Activated naive CD4-positive, alpha-beta T cell treated with Interleukin-2 at 50 U/mL for 16 hours (primary cell): ENCODE measurements around the gene DARS1.

Experiments
- DNase-seq: peaks from one replicate; pipeline ENCODE4 v3.0.0-alpha.2; 2020

Gene DARS1

DNA sequence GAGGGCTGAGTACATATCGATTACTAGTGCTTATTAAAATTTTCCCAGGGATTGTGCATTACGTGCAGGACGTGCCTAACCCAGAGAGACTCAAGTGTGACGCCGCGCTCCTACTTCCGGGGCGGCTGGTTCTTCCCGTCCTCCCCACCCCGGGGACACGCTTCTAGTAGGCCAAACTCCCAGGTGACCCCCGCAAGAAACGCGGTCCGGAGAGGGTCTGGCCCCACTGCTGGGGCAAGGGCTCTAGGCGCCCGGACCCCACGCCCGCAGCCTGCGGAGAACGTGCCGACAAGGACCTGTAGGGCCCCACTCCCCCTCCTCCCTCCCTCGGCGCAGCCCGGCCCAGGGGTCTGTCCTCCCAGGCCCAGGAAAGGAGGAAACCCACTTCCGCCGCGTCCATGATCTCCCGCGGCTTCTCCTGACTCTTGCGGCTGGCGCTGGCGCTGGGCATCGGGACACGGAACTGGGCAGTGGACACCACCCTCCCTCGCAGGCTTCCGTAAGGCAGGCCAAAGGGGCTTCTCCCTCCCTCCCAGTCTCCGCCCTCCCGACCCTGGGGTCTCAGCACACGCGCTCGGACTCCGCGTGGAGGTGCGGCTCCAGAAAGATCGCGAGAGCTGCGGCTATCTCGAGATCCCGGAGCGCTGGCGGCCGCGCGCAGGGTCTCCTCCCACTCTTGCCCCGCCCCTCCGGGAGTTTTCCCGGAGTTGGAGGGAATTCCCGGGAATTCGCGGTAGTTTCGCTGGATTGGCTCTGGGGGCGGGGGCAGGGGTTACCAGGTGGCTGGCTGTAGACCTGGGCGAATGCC is at the start of gene DARS1:
Gene DARS1 (minus strand): TSS at position 609 of the 808 bp plus-strand sequence. CDS start 158 bp downstream, at position 451.
- DNase-seq: peak; percentile 80

DNA sequence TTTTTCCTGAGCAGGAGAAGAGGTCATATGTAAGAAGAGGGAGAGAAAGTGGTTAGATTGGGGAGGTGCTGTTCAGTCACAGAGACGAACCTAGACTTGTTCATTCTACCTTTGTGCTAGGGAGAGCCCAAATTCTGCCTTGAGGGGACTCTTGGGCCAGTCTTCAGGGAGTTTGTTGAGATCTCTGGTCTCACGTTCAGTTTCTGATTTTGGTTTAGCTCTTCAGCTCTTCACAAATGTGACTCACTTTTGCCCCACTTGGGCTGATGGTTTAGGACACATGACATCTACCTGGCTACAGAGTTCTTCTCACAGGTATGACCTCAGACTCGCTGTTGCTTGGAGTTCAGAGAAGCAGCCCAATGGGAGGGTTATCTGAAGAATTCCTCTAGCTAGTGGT is 49.2 kb upstream of the DARS1 start:
- DNase-seq: no peak

DNA sequence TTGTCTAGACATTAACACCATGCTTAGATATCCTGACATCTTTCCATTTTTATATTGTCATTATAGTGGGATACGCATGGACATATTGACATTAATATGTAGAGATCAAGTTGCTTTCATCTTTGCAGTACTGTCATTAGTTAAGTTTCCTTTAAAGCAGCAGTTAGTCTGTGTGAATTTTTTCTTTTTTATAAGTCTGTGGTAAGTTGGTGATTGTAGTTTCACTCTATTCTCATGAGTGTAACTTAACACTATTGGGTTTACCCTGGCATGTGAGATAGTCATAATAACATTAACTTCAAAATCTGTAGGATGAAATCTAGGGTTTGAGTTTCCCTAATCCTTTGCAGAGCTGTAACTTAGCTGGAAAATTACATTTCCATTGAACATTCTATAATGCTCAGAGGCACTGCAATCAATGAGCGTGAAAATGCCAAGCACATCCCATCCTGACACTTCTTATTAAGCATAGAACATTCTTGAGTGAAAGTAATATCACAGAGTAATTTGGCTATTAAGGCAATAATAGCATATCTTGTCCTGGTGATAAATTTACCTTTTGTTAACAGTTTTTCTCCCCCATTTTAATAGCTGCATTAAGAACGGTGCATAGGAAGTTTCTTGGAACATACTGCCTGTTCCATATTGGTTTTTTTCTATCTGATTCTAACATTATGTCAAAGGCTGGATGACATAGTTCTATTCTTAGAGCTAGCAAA is 47.5 kb upstream of the DARS1 start:
- no peak for DNase-seq

DNA sequence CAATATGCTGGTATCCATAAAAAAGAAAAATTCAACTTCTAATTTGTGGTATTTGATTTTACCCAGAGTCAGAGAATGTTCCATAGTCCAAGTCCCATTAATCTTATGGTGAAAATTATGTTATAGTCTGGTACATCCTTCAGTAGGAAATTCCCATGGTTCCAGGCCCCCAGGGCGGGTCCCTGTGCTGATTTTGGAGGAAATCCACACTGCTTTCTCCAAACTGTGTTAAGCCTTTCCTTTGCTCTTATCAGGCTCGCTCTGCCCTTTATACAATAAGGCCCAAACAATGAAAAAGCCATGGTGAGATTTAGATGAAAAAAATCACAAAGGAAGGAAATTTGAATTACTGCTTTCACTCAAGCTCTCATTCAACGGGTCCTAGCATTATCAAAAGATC is 46.8 kb upstream of the DARS1 start:
- DNase-seq: no peak

DNA sequence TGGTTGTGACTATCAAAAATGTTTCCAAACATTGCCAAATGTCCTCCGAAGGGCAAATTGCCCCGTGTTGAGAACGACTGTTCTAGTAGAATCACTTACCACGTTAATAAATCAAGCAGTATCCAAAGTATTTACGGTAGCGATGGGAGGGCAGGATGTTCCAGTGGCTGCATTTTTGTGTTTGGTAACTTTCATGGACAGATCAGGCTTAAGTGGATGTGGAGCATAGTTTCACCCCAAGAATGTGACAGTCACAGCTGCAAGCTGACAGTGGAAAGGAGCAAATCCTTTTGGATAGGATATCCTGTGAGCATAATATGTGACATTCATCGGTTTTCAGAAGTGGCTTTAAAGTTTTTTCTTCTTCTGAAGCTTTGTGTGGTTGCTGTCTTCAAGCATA is 46.3 kb upstream of the DARS1 start:
- DNase-seq: no peak

DNA sequence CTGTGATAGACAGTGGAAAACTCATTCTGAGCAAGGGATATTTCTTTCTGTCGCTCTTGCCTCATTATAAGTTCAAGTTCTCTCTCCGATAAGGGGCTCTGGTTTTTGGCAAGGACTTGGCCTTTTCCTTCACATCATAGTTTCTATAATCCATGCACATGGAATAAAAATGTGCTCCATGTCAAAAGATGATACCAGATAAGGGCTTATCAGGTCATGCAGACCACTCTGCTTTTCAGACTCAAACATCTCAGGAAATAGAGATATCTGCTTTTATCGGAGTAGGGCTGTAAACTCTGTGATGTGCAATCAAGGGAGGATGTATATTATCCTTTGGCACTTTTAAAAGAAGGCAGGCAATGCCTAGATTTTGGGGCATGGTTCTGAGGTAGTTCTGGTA is 45.0 kb upstream of the DARS1 start:
- DNase-seq: no peak

DNA sequence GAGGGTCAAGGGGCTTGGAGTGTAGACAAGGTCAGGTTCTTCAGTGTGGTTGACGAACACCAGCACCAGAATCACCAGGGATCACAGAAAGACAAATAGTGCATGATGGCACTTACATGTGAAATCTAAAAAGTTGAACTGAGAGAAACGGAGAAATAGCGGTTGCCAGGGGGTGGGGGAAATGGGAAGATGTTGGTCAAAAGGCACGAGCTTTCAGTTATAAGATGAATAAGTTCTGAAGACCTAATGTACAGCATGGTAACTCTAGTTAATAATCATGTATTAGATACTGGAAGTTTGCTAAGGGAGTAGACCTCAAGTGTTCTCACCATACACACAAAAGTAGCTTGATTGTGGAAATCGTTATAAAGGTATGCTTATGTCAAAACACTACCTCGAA is 43.7 kb upstream of the DARS1 start:
- DNase-seq: no peak

DNA sequence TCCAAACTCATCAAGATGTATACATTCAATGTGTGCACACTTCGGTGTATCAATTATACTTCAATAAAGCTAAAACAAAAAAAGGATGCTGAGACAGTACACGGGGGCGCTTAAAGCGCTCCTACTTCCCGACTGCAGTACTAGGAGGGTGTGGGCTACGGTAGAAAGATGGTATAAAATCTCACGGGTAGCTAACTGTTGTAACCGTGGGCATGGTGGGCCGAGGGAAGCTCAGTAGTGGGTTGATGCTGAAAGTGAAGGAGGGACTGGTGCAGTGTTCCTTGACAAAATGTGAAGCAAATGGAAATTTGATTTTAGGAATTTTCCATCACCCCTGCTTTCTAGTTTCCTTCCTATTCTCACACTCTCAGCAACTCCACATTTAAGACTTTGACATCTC is 42.6 kb upstream of the DARS1 start:
- no peak for DNase-seq

DNA sequence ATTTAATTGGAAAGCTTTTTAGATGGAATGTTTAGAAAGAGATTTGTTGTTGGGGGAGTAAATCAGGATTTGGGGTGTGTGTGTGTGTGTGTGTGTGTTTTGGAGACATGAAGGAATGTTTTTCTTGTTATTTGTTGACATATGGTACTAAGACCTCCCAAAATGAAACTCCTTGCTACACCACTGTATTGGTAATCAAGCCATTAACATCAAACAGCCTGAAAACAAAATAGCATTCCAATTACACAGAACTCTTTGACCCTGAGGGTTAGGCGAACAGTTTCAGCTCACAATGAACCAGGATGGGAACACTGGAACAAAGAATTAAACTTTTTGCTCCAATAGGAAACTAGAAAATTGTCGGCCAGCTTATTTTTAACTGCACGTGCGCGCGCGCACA is 41.7 kb upstream of the DARS1 start:
- no peak for DNase-seq

DNA sequence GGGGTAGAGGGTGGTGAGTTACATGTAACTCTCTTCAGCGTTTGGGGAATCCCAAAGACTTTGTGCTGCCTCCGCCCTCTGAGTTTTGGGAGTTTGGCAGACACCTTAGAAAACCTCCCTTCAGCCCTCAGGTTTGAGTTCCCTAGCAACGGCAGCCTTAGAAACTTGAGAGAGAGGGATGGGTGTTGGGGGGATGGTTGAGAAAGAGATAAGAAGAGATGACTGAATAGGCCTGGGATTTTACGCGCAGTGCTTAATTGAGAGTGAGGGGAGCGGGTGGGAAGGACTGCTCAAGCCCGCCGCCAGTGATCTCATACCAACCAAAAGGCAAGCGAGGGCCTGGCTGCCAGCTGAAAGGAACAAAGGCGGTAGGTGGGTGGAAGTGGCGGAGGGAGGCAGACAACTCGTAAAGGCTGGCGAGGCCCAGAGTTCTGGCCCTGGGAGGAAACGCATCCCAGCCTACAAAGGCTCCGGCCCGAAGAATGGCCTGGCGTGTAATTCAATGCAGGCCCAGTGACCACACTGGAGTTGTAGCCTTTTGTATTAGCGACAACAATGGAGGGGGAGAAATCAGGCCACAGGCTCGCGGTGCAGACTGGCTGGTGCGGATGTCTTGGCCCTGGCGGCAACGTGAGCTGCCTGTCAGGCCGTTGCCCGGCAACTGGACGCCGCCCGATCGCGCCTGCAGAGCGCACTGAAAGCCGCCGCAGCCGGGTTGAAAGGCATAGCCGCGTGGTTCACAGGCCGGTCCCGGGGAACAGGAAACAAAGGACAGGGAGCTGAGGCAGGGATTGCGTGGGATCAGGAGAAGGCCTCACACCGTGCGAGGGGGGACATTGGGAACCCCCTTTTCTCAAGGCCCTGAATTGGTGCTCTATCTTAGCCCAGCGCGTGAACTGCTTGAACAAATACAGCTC is 39.9 kb upstream of the DARS1 start:
- DNase-seq: no peak

DNA sequence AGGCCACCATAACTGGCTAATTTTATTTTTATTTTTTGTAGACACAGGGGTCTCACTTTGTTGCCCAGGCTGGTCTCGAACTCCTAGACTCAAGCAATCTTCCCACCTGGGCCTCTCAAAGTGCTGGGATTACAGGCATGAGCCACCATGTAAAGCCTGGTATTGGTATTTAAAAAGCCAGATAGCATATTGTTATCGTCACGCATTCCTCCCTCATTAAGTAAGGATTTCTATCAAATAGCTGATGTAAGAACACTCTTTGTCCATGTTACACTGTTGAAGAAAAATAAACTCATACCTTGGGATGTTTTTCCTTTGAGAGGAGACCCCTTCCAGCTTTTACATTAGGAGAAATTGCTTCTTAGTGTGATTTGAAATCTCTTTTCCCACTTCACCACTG is 39.2 kb upstream of the DARS1 start:
- DNase-seq: no peak

DNA sequence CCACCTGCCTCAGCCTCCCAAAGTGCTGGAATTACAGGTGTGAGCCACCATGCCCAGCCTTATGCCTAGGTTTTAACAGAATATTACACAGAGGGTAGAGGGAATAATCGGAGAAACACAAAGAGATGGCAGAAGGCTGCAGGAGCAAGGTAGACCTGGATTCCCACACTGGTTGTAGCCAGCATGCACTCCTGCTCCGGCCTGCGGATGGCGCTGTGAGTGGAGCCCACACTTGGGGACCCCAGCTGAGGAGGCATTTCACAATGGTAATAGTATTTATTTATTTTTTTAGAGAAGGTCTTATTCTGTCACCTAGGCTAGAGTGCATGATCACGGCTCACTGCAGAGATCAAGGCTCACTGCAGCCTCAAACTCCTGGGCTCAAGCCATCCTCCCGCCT is 38.8 kb upstream of the DARS1 start:
- DNase-seq: no peak

DNA sequence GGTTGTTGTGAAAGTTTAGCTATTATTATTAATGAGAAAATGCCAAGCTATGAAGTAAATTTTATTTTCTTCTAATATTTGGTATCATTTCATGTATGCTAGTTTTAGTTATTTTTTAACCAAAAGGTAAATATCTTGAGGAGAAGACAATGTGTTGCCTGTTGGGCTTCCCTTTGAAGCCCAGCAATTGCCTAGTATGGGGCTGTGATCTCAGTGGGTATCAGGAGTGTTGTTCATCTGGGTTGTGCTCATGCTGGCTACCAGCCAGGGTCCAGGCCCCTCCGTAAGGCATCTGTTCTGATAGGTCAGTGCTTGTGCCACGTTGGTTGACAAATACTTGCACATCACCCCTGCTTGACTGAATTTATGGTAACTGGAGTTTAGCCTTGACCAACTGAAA is 38.0 kb upstream of the DARS1 start:
- no peak for DNase-seq

DNA sequence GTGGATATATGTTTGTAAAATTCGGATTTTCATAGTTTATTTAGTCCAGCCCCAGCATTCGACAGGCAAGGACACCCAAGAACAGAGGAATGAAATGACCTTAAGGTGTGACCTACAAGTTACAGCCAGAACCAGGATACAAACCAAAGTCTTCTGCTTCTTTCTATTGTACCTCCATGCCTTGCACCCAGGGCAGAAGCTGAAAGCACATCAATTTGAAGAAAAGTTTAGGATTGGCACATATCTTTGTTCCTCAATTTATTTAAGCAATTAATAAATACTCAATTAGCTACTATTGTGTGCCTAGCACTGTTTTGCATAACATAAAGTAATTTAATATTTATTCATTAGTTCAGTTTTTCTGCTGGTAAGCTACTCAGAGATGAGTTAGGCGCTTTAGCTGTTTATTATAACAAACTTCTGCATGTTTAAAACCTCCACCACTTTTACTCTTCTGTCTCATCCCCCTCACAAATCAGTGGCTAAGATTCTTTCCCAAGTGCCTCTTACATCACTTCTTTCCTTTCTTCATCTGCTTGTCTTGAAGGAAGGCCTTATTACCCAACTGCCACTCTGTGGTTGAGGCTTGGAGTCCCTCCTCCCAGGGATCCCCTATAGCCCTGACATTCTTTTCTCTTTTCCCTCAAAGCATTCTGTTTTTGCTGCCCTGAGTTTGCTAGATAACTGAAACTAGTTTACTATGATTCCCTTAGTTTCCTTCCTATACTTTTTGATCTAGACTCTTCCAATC is 37.1 kb upstream of the DARS1 start:
- DNase-seq: no peak

DNA sequence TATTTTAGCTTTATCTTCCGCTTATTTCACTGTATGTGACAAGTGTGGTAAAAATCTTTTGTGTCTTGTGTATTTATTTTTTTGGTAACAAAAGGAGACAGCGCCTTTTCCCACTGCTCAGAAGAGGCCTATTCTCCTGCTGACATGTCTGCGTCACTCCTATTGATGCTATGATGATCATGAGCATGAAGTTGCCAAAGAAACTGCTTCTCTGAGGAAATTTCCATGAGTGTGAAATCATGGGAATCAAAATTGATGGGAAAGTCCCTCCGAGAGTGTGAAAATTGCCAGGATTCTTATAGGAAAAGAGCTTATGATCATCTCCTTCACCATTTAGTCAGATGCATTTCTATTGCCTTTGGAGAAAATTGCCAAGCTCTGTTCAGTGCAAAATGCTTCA is 36.5 kb upstream of the DARS1 start:
- no peak for DNase-seq

DNA sequence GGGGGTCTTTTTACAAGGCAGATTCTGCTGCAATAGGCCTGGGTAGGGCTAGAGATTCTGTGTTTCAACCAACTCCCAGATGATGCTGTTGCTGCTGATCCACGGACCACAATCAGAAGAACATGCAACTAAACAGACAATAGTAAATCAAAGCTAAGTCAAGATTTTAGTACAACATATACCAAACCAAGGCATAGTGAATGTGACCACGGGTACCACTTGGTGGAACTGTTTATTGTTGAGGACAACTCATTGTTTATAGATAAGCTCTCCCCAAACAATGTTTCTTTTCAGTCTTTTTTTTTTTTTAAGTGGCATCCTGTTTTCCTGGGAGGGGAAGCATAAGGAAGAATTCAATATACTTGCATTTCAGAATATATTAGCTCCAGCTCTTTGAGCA is 36.0 kb upstream of the DARS1 start:
- DNase-seq: no peak

DNA sequence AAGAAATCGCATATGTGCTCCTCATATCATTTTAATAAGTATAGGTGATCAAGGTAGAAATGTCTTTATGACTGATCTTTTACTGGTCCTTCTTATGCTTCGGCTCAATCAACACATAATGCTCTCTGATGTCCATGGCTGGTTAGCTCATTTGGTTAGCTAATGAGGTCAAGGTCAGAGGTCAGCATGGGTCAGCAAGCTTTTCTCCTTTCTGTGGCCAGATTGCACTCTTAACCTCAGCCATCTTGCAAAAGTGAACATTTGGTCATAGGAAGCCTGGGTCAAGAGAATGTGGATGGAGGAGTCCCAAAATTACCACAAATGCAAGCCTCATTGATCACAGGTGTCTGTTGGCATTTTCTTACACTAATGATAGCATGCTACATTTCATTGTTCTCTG is 35.4 kb upstream of the DARS1 start:
- DNase-seq: no peak

DNA sequence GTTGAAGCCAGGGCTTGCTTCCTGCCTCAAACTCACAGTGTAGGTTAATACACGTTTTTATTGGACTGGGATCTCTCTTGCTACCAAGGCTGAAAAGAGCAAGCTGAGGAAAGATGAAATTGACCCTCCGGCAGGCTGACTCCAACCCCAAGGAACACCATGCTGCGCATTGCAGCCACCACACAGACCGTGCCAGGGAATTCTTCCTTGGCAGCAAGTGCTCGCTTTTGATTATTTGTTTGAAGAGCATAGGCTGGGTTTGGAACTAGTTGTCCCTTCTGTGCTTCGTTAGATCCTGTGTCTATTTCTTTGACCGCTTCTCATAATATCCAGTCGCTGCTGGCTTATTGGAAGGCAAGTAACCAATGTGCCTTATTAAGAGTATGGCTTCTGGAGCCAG is 34.4 kb upstream of the DARS1 start:
- no peak for DNase-seq

DNA sequence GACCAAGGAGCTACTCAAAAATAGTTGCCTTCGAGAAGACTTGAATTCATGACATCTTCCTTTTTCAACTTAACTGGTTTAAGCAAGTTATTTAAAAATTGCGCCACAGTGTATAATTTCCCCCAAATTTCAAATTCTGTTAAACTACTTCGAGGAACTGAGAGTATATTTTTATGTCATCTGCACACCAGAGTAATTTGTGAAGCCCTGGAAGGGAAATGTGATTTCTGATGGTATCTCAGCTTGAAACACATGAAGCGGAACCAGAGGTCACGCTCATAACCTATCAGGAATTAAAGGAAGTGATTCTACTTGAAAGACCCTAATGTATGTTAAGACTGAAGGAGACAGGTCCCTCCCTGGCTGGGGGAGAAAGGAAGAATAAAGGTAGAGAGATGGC is 33.9 kb upstream of the DARS1 start:
- no peak for DNase-seq

DNA sequence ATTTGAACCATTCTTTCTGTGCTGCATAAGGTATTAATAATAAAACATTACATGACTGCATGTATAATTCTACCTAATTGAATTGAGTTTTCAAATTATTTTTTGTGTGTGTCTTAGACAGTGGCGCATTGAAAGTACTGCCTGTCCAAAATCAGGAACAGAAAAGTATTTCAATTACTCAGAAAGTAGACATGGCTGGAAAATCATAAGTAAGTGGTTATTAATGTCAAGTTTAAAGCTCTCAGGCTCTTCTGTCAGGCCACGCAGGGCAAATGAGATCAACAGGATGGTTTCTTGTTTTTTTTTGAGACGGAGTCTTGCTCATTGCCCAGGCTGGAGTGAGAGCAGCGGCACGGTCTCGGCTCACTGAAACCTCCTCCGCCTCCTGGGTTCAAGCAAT is 32.4 kb upstream of the DARS1 start:
- no peak for DNase-seq

DNA sequence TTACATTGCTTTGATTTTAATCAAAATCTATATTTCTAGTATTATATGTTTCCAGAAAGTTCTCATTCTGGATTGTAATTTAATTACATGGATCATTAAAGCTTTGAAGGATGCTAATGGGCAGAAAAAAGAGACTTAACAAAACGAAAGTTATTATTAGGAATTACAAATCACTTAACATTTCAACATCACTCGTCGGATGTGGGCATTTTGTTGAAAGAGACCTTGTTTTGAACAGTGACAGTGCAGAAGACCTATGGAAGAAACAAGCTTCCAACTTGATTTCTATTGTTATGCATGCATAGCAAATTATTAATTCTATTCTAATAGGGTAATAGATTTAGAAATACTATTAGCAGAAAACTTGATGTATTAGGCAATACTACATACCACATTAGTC is 31.4 kb upstream of the DARS1 start:
- DNase-seq: no peak

DNA sequence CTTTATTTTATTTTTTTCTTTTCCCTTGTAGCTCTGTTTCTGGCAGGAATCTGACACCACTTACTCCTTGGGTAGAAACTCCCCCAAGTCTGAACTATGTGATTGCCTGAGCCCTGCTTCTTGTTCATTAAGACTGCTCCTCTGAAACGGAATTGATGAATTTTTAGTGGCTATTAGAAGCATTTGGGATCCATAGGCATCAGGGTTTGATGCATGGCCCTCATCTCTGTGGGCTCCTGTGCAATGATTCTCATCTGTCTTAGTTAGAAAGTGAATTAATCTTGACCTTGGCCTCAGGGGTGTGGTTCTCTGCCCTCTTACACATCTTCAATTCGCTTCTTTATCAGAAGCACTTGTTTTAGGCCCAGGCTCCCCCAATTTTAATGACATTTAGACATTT is 31.0 kb upstream of the DARS1 start:
- no peak for DNase-seq

DNA sequence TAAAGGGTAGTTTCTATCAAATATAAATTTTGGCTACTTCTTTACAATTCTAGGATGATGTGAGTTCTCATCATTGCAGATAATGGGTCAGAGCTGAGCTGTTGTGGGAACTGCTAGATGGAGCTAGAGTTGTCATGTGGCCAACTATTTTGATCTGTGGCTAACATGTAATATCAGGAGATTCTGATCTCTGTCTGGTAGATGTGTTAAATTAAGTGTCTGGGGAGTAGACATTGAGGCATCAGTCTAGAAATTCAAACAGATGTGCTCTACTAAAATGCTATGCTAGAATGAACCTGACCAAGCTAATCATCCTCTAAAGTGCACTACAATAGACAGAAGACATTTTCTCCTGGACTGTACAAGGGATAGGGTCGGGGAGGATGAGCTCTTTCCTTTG is 30.3 kb upstream of the DARS1 start:
- no peak for DNase-seq
